Common myeloid progenitor, CD34-positive (primary cell): Measurements from ENCODE around the gene ANGPTL5. TPM values are rescaled to one million over a fixed set of nuclear protein-coding genes. Genes with fewer than 3 reads are reported as not detected.
A peak's percentile ranks its signal among the peaks of the same experiment; 100 is the strongest.
"Not testable (repeated sequence)": the region's sequence is repeated elsewhere in the genome, so short reads cannot be mapped to it uniquely, and the experiment has no call there.

ENCODE experiments used
- CTCF ChIA-PET: fragments of 350-600 bp; sonication (Branson Sonifier 250); formaldehyde crosslinking; loops from one replicate; lab custom pipeline; 2021; ENCODE audit warnings: antibody characterized with exemption; lab: Charles Lee
- POLR2A ChIA-PET: fragments of 350-600 bp; sonication (Branson Sonifier 250); formaldehyde crosslinking; loops from one replicate; lab custom pipeline; 2021; ENCODE audit warnings: antibody characterized with exemption; lab: Charles Lee
- DNase-seq, 3 donors: peaks; one replicate each; pipeline versions ENCODE4 v3.0.0 to v3.0.0-alpha.2; 2013
- H3K27ac ChIP-seq, 2 experiments: 1 replicate in 1 of 2; 2 replicates in 1 of 2; pipeline ENCODE4 v1.7.0; 2013; ENCODE audit warnings: inconsistent platforms in 2 of 2, low read length in 2 of 2, mild to moderate bottlenecking in 2 of 2, low read depth in 1 of 2, moderate library complexity in 1 of 2; ENCODE audit not compliant: severe bottlenecking in 2 of 2, insufficient read depth in 1 of 2, poor library complexity in 1 of 2
- H3K27me3 ChIP-seq, 5 experiments: replicated peaks in 2 of 5; 1 replicate in 3 of 5; 2 replicates in 2 of 5; pipeline versions ENCODE4 v1.6.1 to v1.7.0; 2013; ENCODE audit warnings: low read length in 4 of 5, mild to moderate bottlenecking in 2 of 5, moderate library complexity in 2 of 5, inconsistent platforms in 1 of 5; ENCODE audit not compliant: insufficient read depth in 5 of 5, control insufficient read depth in 4 of 5
- H3K36me3 ChIP-seq, 4 experiments: 1 replicate in 2 of 4; 2 replicates in 2 of 4; pipeline versions ENCODE4 v1.6.1 to v1.7.0; 2013; ENCODE audit warnings: low read length in 3 of 4, control low read depth in 1 of 4, mild to moderate bottlenecking in 1 of 4; ENCODE audit not compliant: control insufficient read depth in 4 of 4, insufficient read depth in 4 of 4
- H3K4me1 ChIP-seq, 4 experiments: 1 replicate in 3 of 4; 2 replicates in 1 of 4; pipeline versions ENCODE4 v1.6.1 to v1.7.1; 2013; ENCODE audit warnings: low read length in 3 of 4, mild to moderate bottlenecking in 3 of 4, control low read depth in 1 of 4, inconsistent platforms in 1 of 4, moderate library complexity in 1 of 4; ENCODE audit not compliant: control insufficient read depth in 4 of 4, insufficient read depth in 4 of 4; ENCODE audit errors: control extremely low read depth in 1 of 4
- H3K4me3 ChIP-seq, 7 experiments: 1 replicate in 4 of 7; 2 replicates in 3 of 7; pipeline versions ENCODE4 v1.5.1 to v1.7.0; 2013; ENCODE audit warnings: mild to moderate bottlenecking in 7 of 7, low read length in 6 of 7, moderate library complexity in 6 of 7, inconsistent platforms in 2 of 7, low read depth in 2 of 7, control low read depth in 1 of 7; ENCODE audit not compliant: insufficient read depth in 4 of 7, control insufficient read depth in 1 of 7; ENCODE audit errors: extremely low read depth in 1 of 7
- H3K9me3 ChIP-seq, 5 experiments: 1 replicate in 4 of 5; 2 replicates in 1 of 5; pipeline versions ENCODE4 v1.6.1 to v1.7.1; 2013; ENCODE audit warnings: low read length in 4 of 5, mild to moderate bottlenecking in 2 of 5, inconsistent platforms in 1 of 5, low read depth in 1 of 5, moderate library complexity in 1 of 5; ENCODE audit not compliant: control insufficient read depth in 4 of 5, insufficient read depth in 2 of 5; ENCODE audit errors: control extremely low read depth in 1 of 5
- WGBS: methylation state at CpG from one replicate; pipeline ENCODE4 v1.1.5; 2013; ENCODE audit not compliant: insufficient coverage; 5-methylcytosine and 5-hydroxymethylcytosine counted together
- polyA plus RNA-seq: library from polyadenylated mRNA; unstranded; fragments of 120-200 nt; gene quantifications from one replicate; pipeline ENCODE4 v1.2.1, GENCODE V29; 2013

Gene ANGPTL5
- 0.09 TPM for polyA plus RNA-seq

DNA sequence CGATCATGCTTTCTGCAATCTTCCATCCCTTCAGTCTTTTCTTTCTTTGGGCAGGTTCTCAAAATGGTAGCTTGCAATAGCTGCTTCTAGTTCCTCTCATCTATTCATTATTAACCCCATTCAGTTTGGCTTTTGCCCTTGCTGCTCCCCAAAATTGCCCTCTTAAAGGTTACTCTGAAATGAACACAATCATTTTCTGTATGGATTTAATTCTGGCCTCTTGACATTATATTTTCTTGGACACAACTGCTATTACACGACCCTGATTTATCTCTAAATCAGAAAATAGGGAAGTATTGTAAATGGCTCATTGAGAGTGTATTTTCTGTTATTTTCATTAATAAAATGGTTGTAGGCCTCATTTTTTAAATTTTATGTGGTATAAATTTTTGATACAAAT is at the start of gene ANGPTL5:
Gene ANGPTL5, minus strand, starts transcription at position 101 of the 400 bp plus-strand sequence. CDS start 8,613 bp downstream, outside the sequence.
- peak within 1 kb of the TSS; percentile 96 for H3K27ac ChIP-seq
- peaks cover 5 to 17% (median 12%) of the 10 kb centered on the region in 4 experiments for H3K4me1 ChIP-seq
- POLR2A ChIA-PET: no interaction called here
- no peak for DNase-seq
- H3K9me3 ChIP-seq: no peaks in the 10 kb centered on the region
- H3K36me3 ChIP-seq: no peaks in the 10 kb centered on the region
- H3K4me3 ChIP-seq: peak within 1 kb of the TSS; percentile 74 to 89 (median 84)
- H3K27me3 ChIP-seq: peaks cover 0 to 2% (median 0%) of the 10 kb centered on the region in 5 experiments
- WGBS: 100% methylated on average over 1 of the region's 2 CpGs
- CTCF ChIA-PET: interaction anchor here (2.4 kb wide), 1 partner anchor 55 kb away, joined by 9 read pairs; no protein-coding TSS in a partner anchor

DNA sequence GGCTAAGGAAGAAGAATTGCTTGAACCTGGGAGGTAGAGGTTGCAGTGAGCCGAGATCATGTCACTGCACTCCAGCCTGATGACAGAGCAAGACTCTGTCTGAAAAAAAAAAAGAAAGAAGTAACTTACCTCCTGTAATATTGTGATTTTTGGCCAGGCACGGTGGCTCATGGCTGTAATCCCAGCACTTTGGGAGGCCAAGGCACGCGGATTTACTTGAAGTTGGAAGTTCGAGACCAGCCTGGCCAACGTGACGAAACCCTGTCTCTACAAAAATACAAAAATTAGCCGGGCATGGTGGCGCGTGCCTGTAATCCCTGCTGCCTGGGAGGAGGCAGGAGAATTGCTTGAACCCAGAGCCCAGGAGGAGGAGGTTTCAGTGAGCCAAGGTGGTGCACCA is 47.9 kb upstream of the ANGPTL5 start:
- H3K4me3 ChIP-seq, POLR2A ChIA-PET, H3K27ac ChIP-seq, H3K9me3 ChIP-seq, H3K36me3 ChIP-seq, H3K4me1 ChIP-seq, DNase-seq, CTCF ChIA-PET, H3K27me3 ChIP-seq: not testable (repeated sequence)
- WGBS: 98% methylated on average over 9 of the region's 10 CpGs

DNA sequence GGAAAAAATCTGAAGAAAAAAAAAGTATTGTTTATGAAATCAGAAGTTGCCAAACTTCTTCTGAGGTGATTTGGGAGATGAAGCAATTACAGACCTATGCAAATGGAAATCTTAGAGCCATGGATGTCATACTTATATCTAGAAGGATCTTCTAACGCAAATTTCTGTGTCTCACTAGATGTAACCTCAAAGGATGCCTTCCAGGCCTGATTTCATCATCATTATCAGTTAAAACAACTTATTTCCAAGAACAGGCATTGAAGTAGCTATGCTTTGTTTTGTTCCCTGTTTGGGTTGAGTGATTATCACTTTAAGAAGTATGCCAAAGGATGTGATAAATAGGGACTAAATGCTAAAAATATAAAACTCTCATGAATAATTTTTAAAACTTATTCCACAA is 43.9 kb upstream of the ANGPTL5 start:
- Histone ChIP-seq H3K4me3 (no peak overlapping the region), H3K4me1 (no peaks in the 10 kb centered on the region), H3K27ac (no peak overlapping the region), H3K36me3 (peaks cover 0 to 22% (median 1%) of the 10 kb centered on the region in 4 experiments), H3K9me3 (no peaks in the 10 kb centered on the region), H3K27me3 (no peaks in the 10 kb centered on the region)
- ChIA-PET POLR2A (no interaction called here), CTCF (no interaction called here)
- no CpG with 5 or more reads among the region's 1 CpG for WGBS
- DNase-seq: no peak

DNA sequence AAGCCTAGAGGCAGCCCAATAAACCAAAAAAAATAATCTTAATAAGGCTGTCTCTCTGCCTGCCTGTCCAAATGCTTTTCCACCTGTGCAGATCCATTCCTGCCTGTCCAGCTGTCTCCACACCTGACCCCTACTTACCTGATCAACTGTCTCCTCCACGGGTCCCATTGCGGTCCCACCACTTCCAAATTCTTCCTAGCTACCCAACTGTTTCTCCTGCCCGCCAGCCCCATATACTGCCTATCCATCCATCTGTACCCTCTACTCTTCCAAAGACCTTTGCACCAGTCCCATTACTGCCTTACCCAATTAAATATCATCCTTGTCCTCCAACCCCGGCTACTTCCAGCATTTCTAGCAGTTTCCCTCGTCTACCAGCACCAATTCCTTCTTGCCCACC is 39.4 kb upstream of the ANGPTL5 start:
- H3K9me3 ChIP-seq: no peaks in the 10 kb centered on the region
- ChIA-PET CTCF (no interaction called here), POLR2A (no interaction called here)
- H3K4me1 ChIP-seq: no peaks in the 10 kb centered on the region
- H3K36me3 ChIP-seq: peaks cover 0 to 25% (median 1%) of the 10 kb centered on the region in 4 experiments
- no peaks in the 10 kb centered on the region for H3K27me3 ChIP-seq
- 93% methylated on average over 5 of the region's 5 CpGs for WGBS
- no peak overlapping the region for H3K27ac ChIP-seq
- DNase-seq: no peak
- H3K4me3 ChIP-seq: no peak overlapping the region

DNA sequence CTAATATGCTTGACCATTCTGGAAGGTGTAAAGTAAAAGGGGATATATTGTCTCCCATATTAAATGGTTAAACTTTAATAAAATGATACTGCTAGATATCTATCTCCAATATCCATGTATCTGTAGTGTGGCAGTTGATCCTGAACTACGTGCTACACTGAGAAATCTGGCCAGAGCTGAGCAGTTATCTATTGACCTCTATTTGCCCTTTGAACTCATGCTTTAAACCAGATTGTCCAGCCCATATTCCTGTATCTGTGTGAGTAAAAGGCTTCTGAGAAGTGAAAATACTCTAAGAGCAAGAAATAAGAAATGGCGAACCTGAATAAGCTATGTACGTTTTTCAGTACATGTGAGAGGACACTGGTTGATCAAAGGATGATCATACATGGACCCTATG is 39.0 kb upstream of the ANGPTL5 start:
- ChIA-PET POLR2A (no interaction called here), CTCF (no interaction called here)
- Histone ChIP-seq H3K4me1 (no peaks in the 10 kb centered on the region), H3K27me3 (no peaks in the 10 kb centered on the region), H3K9me3 (no peaks in the 10 kb centered on the region), H3K36me3 (peaks cover 0 to 25% (median 1%) of the 10 kb centered on the region in 4 experiments), H3K27ac (no peak overlapping the region), H3K4me3 (no peak overlapping the region)
- WGBS: 100% methylated on average over 3 of the region's 3 CpGs
- DNase-seq: no peak

DNA sequence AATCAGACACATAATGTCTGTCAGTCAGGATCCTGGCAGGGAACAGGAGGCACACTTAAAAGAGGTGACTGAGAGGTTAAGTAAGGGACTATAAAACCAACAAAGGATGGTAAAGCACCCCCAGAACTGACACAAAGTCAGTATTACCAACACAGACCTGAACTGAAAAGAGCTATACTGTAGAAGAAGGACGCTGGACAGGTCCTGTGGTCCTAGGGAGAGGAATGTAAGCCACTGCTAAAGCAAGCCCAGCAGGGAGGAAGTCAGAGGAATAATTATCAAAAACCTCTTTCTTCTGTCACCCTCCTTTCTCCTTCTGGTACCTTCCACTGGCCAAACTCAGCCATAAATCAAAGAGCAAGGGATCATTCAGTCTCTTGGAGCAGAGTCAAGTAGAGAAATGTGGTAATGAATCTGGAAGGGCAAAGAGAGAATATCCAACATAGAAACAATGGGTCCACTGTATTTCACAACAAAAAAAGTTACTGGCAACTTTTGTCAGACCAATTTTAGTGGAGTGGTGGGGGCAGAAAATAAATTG is 33.4 kb upstream of the ANGPTL5 start:
- POLR2A ChIA-PET: no interaction called here
- no peak for DNase-seq
- Histone ChIP-seq H3K27me3 (no peaks in the 10 kb centered on the region), H3K4me3 (no peak overlapping the region), H3K4me1 (no peaks in the 10 kb centered on the region), H3K27ac (no peak overlapping the region), H3K36me3 (peaks cover 0 to 7% (median 0%) of the 10 kb centered on the region in 4 experiments), H3K9me3 (no peaks in the 10 kb centered on the region)
- WGBS: no CpG with 5 or more reads among the region's 1 CpG
- CTCF ChIA-PET: no interaction called here

DNA sequence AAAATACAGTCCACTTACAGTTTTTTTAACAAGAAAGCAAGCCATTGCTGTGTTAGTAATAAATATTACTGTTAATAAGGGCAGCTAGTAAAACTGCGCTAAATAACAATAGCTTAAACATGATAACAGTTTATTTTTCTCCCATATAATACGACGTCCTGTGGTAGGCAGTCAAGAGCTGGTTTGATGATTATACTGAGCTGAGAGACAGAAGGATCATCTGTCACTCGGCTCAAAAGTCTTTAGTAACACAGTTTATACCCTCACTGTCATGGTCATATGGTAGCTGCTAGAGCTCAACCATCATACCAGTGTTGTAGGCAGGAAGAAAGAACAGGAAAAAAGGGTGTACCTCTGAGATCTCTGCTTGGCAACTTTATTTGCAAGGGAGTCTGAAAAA is 29.1 kb upstream of the ANGPTL5 start:
- H3K9me3 ChIP-seq: no peaks in the 10 kb centered on the region
- DNase-seq: no peak
- WGBS: no CpG with 5 or more reads among the region's 4 CpGs
- H3K4me3 ChIP-seq: no peak overlapping the region
- ChIA-PET CTCF (interaction anchor here (1.0 to 1.1 kb wide), 2 partner anchors 13 to 17 kb away, joined by 3 read pairs; no protein-coding TSS in a partner anchor), POLR2A (no interaction called here)
- H3K27ac ChIP-seq: no peak overlapping the region
- no peaks in the 10 kb centered on the region for H3K27me3 ChIP-seq
- no peaks in the 10 kb centered on the region for H3K4me1 ChIP-seq
- peaks cover 0 to 4% (median 0%) of the 10 kb centered on the region in 4 experiments for H3K36me3 ChIP-seq
